HG03378 (cell line): ENCODE data around the gene HTRA3.

Source experiments
- ATAC-seq: cut with Tn5 transposase; IDR thresholded peaks from one replicate; pipeline ENCODE4 v1.9.1; 2021; ENCODE audit warnings: mild to moderate bottlenecking, moderate library complexity; ENCODE audit not compliant: unreplicated experiment

HTRA3 gene

DNA sequence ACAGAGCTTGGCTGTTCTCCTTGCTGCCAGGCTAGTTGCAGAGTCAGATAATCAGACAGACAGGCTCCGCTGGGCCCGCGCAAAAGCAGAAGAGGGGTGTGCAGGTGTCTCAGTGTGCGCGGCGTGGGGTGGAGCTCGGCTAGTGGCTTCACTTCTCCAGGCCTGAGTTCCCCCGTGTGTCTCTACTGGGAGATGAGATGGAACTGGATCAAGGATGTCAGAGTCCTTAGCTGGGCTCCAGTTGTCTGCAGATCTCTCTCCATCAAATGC, 21.1 kb downstream of the HTRA3 start:
- ATAC-seq, result no peak

- ATAC-seq, result no peak
These were observed 21.6 kb downstream of the HTRA3 start for GRCh38 chr4:8291036-8291682.

DNA sequence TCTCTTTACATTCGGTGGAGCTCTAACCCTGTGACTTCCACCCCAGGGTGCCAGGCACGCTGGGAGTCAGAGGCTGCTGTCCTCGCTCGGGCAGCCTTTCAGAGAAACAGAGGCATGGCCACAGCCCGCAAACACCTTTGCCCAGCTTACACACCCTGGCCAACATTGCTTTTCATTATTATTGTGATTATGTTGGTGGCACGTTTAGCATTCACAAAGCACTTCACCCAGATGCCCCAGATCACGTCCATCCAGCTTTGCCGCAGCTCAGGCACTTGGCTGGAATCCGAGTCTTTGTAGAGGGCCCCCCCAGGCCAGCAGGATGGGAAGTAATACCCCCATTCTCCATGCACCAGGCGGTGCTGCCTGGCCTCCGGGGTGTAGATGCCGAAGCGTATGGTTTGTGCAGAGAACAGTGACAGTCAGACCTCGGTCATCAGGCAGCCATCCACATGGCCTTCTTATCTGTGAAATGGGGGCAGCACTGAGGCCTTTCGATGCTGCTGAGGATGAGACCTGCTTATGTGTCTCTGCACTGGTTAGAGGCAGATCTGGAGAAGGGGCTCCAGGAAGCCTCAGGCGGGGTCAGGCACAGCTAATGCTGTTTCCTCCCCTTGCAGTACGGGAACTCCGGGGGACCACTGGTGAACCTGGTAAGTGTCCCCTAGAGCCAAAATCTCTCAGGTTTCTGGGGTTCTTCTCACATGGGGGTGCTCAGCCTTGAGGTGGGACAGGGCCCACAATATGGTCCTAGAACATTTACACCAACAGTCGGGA, 22.3 kb downstream of the HTRA3 start:
- ATAC-seq, result no peak

GRCh38 chr4:8292478-8293107, 23.0 kb downstream of the HTRA3 start:
- no peak for ATAC-seq

DNA sequence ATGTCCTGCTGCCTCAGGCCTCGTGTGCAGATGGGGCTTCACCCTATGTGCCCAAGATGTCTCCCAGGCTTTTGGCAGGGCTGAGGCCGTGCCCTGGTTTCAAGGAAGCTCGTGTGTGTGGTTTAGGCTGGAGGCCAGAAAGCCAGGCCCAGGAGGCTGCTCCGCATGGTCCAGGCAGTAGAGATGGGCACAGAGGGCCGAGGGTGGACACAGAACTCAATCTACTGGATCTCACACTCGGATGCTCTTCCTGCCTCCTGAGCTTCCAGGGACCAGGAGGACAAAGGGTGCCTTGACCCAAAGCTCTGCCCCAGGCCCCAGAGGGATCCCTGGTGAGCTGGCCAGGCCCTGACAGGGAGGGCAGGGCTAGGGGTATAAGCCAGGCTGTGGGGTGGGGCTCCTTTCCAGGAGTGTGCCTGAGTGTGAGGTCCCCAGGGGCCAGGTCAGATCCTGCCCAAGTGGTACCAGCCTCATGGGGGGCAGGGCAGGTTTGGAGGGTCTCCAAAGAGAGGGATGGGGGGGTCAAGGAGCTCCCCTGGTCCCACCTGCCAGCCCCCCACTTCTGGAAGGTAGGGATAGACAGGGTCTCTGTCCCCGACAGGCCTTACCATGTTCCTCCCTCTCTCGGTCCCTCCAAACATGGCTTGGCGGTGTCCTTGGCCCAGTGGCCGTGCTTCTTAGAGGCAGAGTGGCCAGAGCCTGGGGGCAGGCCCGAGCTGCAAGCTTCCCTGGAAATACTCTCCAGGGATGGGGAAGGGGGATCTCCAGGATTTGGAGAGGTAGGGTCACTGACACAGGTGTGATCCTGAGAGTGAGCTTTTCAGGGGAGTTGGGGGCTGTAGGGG, 23.8 kb downstream of the HTRA3 start:
- ATAC-seq, result no peak

DNA sequence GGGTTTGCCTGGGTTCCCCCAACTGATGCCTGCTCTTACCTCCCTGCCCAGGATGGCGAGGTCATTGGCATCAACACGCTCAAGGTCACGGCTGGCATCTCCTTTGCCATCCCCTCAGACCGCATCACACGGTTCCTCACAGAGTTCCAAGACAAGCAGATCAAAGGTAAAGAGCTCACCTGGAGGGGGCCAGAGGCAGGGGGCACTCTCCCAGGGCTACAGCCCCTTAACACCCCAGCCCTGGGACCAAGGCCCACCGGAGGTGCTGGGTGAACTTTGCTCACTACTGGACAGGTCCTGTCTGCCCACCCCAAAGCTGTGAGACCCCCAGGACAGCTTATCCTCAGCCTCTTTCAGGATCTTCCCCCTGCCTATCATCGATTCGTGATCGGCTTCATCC, 24.5 kb downstream of the HTRA3 start:
- ATAC-seq, result no peak

DNA sequence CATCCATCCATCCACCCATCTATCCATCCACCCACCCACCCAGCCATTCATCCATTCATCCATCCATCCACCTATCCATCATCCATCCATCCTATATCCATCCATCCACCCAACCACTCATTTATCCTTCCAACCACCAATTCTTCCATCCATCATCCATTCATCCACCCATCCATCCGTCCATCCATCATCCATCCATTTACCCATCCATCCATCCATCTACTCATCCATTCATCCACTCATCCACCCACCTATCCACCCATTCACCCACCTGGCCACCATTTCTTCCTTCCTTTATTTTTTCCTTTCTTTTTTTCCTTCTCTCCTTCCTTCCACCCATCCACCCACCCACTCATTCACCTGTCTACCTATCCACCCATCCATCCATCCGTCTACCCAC, 25.2 kb downstream of the HTRA3 start:
- no peak for ATAC-seq

DNA sequence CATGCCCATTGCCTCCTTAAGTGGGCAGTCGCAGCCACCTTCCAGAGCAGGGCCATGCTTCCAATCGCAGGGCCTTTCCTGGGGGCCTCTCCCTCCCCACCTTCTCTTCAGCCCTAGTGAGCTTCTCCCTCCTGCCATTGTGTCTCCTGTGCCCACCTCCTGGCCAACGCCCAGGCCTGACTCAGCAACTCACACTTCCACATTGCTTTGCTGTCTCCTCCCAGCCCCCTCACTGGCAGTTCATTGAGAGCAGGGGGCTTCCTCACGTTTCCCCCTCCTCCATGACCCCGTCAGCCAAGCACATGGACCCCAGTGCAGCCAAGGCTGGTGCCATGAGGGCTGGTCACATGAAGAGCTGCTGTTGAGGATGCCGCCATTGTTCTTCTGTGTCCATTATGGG, 25.9 kb downstream of the HTRA3 start:
- ATAC-seq, result no peak

GRCh38 chr4:8296491-8296890, 26.9 kb downstream of the HTRA3 start:
- no peak for ATAC-seq

DNA sequence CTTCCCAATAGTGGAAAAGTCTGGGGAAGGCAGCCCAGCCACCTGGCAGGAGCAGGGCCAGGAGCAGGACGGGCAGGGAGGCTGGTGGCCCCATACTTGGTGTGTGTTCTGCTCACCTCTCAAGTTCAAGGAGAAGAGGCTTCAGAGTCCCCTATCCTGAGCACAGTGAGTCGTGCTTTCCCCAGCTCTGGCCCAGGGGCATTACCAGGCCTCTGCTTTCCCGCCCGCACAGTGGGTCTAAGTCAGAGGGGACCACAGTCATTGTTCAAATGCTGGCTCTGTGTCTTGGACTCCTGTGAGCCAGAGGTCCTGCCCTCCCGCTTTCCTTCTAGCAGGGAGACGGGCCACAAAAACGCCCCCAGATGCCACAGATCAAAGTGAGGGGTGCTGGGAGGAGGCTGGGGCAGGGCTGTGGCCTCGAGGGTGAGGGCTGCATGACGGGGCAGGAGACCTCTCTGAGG, 27.6 kb downstream of the HTRA3 start:
- ATAC-seq, result no peak

DNA sequence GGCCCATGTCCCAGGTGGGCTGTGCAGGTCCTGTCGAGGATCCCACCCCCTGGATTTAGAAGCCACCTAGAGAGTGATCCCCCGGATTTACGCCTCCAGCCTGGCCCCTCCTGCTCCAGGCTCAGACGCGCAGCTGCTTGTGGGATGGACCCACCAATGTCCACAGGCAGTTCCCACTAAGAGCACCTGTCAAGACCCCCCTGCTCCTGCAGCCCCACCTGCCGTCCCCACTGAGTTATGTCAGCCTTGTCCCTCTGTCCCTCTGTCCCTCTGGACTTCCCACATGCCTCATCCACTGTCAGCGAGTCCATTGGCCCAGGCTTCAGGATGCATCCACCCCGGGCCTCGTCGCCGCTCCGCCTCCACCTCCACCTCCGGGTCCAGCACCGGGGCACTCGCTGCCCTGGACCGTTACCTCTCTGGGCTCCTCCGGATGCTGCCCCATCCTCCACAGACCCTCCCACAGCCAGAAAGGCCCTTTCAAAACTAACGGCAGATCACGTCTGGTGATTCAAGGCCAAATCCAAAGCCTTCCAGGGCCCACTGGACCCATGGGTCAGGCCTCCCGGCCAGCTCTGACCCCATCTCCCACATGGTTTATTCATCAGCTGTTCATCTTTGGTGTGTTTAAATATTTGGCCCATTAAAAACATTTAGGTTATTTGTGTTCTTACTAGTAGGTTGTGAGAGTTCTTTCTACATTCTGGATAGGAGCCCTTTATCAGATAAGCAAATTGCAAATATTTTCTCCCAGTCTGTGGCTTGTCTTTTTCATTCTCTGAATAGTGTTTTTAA, 28.3 kb downstream of the HTRA3 start:
- ATAC-seq, result no peak

- ATAC-seq, result no peak
These were observed 31.3 kb downstream of the HTRA3 start for GRCh38 chr4:8300832-8301231.

- no peak for ATAC-seq
These were observed 32.5 kb downstream of the HTRA3 start for GRCh38 chr4:8301851-8302730.

GRCh38 chr4:8303081-8303480, 33.5 kb downstream of the HTRA3 start:
- no peak for ATAC-seq

GRCh38 chr4:8303485-8304281, 34.1 kb downstream of the HTRA3 start:
- ATAC-seq, result no peak

- no peak for ATAC-seq
These were observed 35.5 kb downstream of the HTRA3 start for GRCh38 chr4:8304827-8305695.

DNA sequence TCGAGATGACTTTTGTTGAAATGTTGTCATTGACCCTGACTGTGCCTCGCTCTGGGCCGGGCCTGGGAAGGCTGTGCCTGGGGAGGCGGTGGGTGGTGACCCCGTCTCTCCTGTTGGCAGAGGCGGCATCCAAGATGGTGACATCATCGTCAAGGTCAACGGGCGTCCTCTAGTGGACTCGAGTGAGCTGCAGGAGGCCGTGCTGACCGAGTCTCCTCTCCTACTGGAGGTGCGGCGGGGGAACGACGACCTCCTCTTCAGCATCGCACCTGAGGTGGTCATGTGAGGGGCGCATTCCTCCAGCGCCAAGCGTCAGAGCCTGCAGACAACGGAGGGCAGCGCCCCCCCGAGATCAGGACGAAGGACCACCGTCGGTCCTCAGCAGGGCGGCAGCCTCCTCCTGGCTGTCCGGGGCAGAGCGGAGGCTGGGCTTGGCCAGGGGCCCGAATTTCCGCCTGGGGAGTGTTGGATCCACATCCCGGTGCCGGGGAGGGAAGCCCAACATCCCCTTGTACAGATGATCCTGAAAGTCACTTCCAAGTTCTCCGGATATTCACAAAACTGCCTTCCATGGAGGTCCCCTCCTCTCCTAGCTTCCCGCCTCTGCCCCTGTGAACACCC, 36.4 kb downstream of the HTRA3 start:
- no peak for ATAC-seq
